Panc1 (cell line): ENCODE data around the gene TAF5L. TPM values are rescaled to one million over a fixed set of nuclear protein-coding genes. Genes with fewer than 3 reads are reported as not detected.
"Not testable (repeated sequence)": the region's sequence is repeated elsewhere in the genome, so short reads cannot be mapped to it uniquely, and the experiment has no call there.

ENCODE experiments used
- ATAC-seq: fragments of 200-7000 bp; cut with Tn5 transposase; 2 replicates; pipeline ENCODE4 v1.9.1; 2020; ENCODE audit warnings: mild to moderate bottlenecking, moderate library complexity
- BruUV-seq: library from RNA; stranded (reverse); fragments of 400-500 nt; replicated peaks from 2 replicates; lab custom pipeline; 2021; lab: Mats Ljungman, UMichigan
- CTCF ChIA-PET: fragments of 300-600 bp; sonication (Branson Sonifier 250); formaldehyde crosslinking; loops from one replicate; lab custom pipeline; 2022; ENCODE audit warnings: antibody characterized with exemption; lab: Charles Lee
- POLR2A ChIA-PET: fragments of 300-600 bp; sonication (Branson Sonifier 250); formaldehyde crosslinking; loops from one replicate; lab custom pipeline; 2022; ENCODE audit warnings: antibody characterized with exemption; lab: Charles Lee
- DNase-seq: peaks from one replicate; pipeline ENCODE4 v3.0.0-alpha.2; 2010; ENCODE audit warnings: low read depth, low spot score
- H3K27ac ChIP-seq: 2 replicates; pipeline ENCODE4 v1.5.1; 2011; ENCODE audit warnings: mild to moderate bottlenecking, low read length, inconsistent platforms
- H3K27me3 ChIP-seq: fragments of 200-500 bp; sonication (Bioruptor generic); 2 replicates; pipeline ENCODE4 v1.6.0; 2014; ENCODE audit warnings: low read length, inconsistent platforms; ENCODE audit not compliant: control insufficient read depth, insufficient read depth
- H3K36me3 ChIP-seq: fragments of 200-500 bp; sonication (Bioruptor generic); 2 replicates; pipeline ENCODE4 v1.5.1; 2014; ENCODE audit warnings: inconsistent platforms, mild to moderate bottlenecking, low read length, moderate library complexity; ENCODE audit not compliant: control insufficient read depth, insufficient read depth
- H3K4me1 ChIP-seq: 2 replicates; pipeline ENCODE4 v1.5.1; 2011; ENCODE audit warnings: inconsistent platforms, mild to moderate bottlenecking, low read length, moderate library complexity; ENCODE audit not compliant: control insufficient read depth, insufficient read depth
- H3K4me3 ChIP-seq, 2 experiments: 2 replicates each; pipeline ENCODE4 v1.5.1; 2011 to 2012; ENCODE audit warnings: low read depth in 2 of 2, low read length in 2 of 2, mild to moderate bottlenecking in 2 of 2, inconsistent platforms in 1 of 2, moderate library complexity in 1 of 2
- H3K9me3 ChIP-seq: fragments of 200-500 bp; sonication (Bioruptor generic); 2 replicates; pipeline ENCODE4 v1.5.1; 2014; ENCODE audit warnings: low read depth, mild to moderate bottlenecking, inconsistent platforms, low read length, moderate library complexity; ENCODE audit not compliant: control insufficient read depth, insufficient read depth
- CTCF ChIP-seq: fragments of 450-650 bp; IDR thresholded peaks from 2 replicates; pipeline ENCODE4 v1.5.1; 2017; ENCODE audit warnings: mild to moderate bottlenecking
- POLR2AphosphoS5 ChIP-seq: IDR thresholded peaks from 2 replicates; pipeline ENCODE4 v1.6.1; 2012; ENCODE audit warnings: mild to moderate bottlenecking, low read depth, low read length, moderate library complexity
- SIN3A ChIP-seq: IDR thresholded peaks from 2 replicates; pipeline ENCODE4 v1.6.1; 2012; ENCODE audit warnings: low read depth, mild to moderate bottlenecking, low read length, moderate library complexity, borderline replicate concordance; ENCODE audit not compliant: insufficient read depth
- TCF7L2 ChIP-seq: IDR thresholded peaks from 2 replicates; pipeline ENCODE4 v1.6.1; 2011; ENCODE audit warnings: mild to moderate bottlenecking, low read depth, low read length, inconsistent platforms
- in situ Hi-C: cut with HindIII; loops from 2 replicates; pipeline ENCODE4 v1.10.0; 2016; ENCODE audit warnings: low sequenced_read_pairs, low pct_unique_long_range_greater_than_20kb
- intact Hi-C: fragments of 100-400 bp; cut with micrococcal nuclease; formaldehyde crosslinking; loops from one replicate; pipeline ENCODE4 v1.10.0; 2022; ENCODE audit not compliant: unreplicated experiment
- total RNA-seq: library from RNA; stranded (reverse); gene quantifications from one replicate; pipeline ENCODE4 v1.2.1, GENCODE V29; 2021; ENCODE audit not compliant: unreplicated experiment
- TF ChIP-seq, protein P1 (sequence below), 2 experiments: IDR thresholded peaks; 2 replicates each; pipeline ENCODE4 v1.6.1; 2011 to 2012; ENCODE audit warnings: low read depth in 2 of 2, control low read depth in 1 of 2, low read length in 1 of 2, mild to moderate bottlenecking in 1 of 2, moderate library complexity in 1 of 2; ENCODE audit not compliant: insufficient read depth in 1 of 2

Gene TAF5L
- total RNA-seq, 1 experiment from 2014 or later = 23.8 TPM

GRCh38 chr1:229596925-229597699 lies 28.8 kb downstream of the TAF5L start:
- DNase-seq = no peak
- no peak for ATAC-seq
- H3K36me3 ChIP-seq = peaks cover 11% of the 10 kb centered on the region
- ChIA-PET POLR2A (no interaction called here), CTCF (no interaction called here)
- no peak overlapping the region for H3K4me3 ChIP-seq
- no peak for TF ChIP-seq CTCF
- TF ChIP-seq POLR2AphosphoS5 = no peak
- TF ChIP-seq, protein P1, sequence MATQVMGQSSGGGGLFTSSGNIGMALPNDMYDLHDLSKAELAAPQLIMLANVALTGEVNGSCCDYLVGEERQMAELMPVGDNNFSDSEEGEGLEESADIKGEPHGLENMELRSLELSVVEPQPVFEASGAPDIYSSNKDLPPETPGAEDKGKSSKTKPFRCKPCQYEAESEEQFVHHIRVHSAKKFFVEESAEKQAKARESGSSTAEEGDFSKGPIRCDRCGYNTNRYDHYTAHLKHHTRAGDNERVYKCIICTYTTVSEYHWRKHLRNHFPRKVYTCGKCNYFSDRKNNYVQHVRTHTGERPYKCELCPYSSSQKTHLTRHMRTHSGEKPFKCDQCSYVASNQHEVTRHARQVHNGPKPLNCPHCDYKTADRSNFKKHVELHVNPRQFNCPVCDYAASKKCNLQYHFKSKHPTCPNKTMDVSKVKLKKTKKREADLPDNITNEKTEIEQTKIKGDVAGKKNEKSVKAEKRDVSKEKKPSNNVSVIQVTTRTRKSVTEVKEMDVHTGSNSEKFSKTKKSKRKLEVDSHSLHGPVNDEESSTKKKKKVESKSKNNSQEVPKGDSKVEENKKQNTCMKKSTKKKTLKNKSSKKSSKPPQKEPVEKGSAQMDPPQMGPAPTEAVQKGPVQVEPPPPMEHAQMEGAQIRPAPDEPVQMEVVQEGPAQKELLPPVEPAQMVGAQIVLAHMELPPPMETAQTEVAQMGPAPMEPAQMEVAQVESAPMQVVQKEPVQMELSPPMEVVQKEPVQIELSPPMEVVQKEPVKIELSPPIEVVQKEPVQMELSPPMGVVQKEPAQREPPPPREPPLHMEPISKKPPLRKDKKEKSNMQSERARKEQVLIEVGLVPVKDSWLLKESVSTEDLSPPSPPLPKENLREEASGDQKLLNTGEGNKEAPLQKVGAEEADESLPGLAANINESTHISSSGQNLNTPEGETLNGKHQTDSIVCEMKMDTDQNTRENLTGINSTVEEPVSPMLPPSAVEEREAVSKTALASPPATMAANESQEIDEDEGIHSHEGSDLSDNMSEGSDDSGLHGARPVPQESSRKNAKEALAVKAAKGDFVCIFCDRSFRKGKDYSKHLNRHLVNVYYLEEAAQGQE (IDR thresholded peaks at IDR 0.05; ENCODE audit: insufficient read depth in 1 of 2, low read depth in 2 of 2, low read length in 1 of 2) = no peak
- TF ChIP-seq SIN3A = no peak
- no peak for TF ChIP-seq TCF7L2
- in situ Hi-C loops = no loop called here
- BruUV-seq = no TSS peak
- H3K27me3 ChIP-seq = no peaks in the 10 kb centered on the region
- no peaks in the 10 kb centered on the region for H3K4me1 ChIP-seq
- H3K9me3 ChIP-seq = no peaks in the 10 kb centered on the region
- intact Hi-C loops = no loop called here
- H3K27ac ChIP-seq = no peak overlapping the region

DNA sequence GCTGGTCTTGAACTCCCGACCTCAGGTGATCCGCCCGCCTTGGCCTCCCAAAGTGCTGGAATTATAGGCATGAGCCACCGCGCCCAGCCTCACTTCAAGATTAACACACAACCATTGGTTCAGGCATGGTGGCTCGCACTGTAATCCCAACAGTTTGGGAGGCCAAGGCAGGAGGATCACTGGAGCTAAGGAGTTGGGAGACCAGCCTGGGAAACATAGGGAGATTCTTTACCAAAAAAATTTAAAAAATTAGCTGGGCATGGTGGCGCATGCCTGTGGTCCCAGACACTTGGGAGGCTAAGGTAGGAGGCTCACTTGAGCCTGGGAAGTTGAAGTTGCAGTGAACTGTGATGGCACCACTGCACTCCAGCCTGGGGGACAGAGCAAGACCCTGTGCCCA lies 30.0 kb downstream of the TAF5L start:
- H3K36me3 ChIP-seq, ATAC-seq, H3K27ac ChIP-seq, DNase-seq, in situ Hi-C loops, BruUV-seq, H3K4me3 ChIP-seq, CTCF ChIA-PET, H3K4me1 ChIP-seq, POLR2A ChIA-PET, intact Hi-C loops, H3K9me3 ChIP-seq, H3K27me3 ChIP-seq: not testable (repeated sequence)
